Coronary artery (tissue), 2 donors: ENCODE data around the gene DUSP10.

Experiments used
- DNase-seq: peaks from one replicate; pipeline ENCODE4 v3.0.0-alpha.2; 2017; ENCODE audit warnings: low spot score
- H3K27ac ChIP-seq, 2 donors: fragments of 200-600 bp; sonication (generic); one replicate each; pipeline ENCODE4 v1.5.1; 2016 to 2019
- H3K4me3 ChIP-seq: fragments of 200-600 bp; sonication (generic); 2 replicates; pipeline ENCODE4 v1.5.1; 2016; ENCODE audit warnings: mild to moderate bottlenecking, moderate library complexity
- CTCF ChIP-seq: fragments of 200-600 bp; sonication (generic); IDR thresholded peaks from one replicate; pipeline ENCODE4 v1.5.1; 2019; ENCODE audit warnings: antibody characterized with exemption

Gene DUSP10

GRCh38 chr1:221725735-221726672 is 15.9 kb downstream of the DUSP10 start:
- TF ChIP-seq CTCF = no peak
- peak overlapping the region in 1 of 2 donors; percentile 57 for H3K27ac ChIP-seq
- no peak for DNase-seq

GRCh38 chr1:221724931-221725605 is 16.8 kb downstream of the DUSP10 start:
- Histone ChIP-seq H3K27ac (peak overlapping the region in 1 of 2 donors; percentile 57), H3K4me3 (no peak overlapping the region)
- no peak for TF ChIP-seq CTCF
- DNase-seq = no peak

More at GRCh38 chr1:221725735-221726672, 15.9 kb downstream of the DUSP10 start:
- no peak overlapping the region for H3K4me3 ChIP-seq

GRCh38 chr1:221723848-221724236 is 18.0 kb downstream of the DUSP10 start:
- no peak for DNase-seq

GRCh38 chr1:221723018-221723847 is 18.7 kb downstream of the DUSP10 start:
- no peak for DNase-seq
- no peak for TF ChIP-seq CTCF
- Histone ChIP-seq H3K27ac (no peak overlapping the region), H3K4me3 (no peak overlapping the region)

More at GRCh38 chr1:221723848-221724236, 18.0 kb downstream of the DUSP10 start:
- Histone ChIP-seq H3K4me3 (no peak overlapping the region), H3K27ac (no peak overlapping the region)
- no peak for TF ChIP-seq CTCF

GRCh38 chr1:221722254-221723017 is 19.5 kb downstream of the DUSP10 start:
- no peak for DNase-seq
- TF ChIP-seq CTCF = no peak
- Histone ChIP-seq H3K27ac (no peak overlapping the region), H3K4me3 (no peak overlapping the region)

GRCh38 chr1:221720545-221720944 is 21.3 kb downstream of the DUSP10 start:
- Histone ChIP-seq H3K27ac (no peak overlapping the region), H3K4me3 (no peak overlapping the region)
- no peak for DNase-seq
- TF ChIP-seq CTCF = no peak
